ENCODE data around the gene SMARCAD1.
A peak's percentile ranks its signal among the peaks of the same experiment; 100 is the strongest.

The SMARCAD1 gene

GRCh38 chr4:94338681-94339351 is 131.2 kb downstream of the SMARCAD1 start:
- peak in 2 of 3 donors; percentile 66 to 81 for DNase-seq
- Histone ChIP-seq H3K27me3 (replicated peaks in 2 of 5; ENCODE audit: control insufficient read depth in 4 of 5, insufficient read depth in 5 of 5, low read length in 4 of 5) (no peaks in the 10 kb centered on the region), H3K27ac (ENCODE audit: insufficient read depth in 1 of 2, low read depth in 1 of 2, low read length in 2 of 2, poor library complexity in 1 of 2, severe bottlenecking in 2 of 2) (peak overlapping the region; percentile 11 to 44), H3K4me1 (ENCODE audit: control extremely low read depth in 1 of 4, control insufficient read depth in 4 of 4, insufficient read depth in 4 of 4, low read length in 3 of 4) (peaks cover 14 to 48% (median 30%) of the 10 kb centered on the region in 4 experiments), H3K4me3 (ENCODE audit: control insufficient read depth in 1 of 7, extremely low read depth in 1 of 7, insufficient read depth in 4 of 7, low read depth in 2 of 7, low read length in 6 of 7) (peak overlapping the region in 4 of 7 experiments; percentile 32 to 64 (median 34)), H3K36me3 (ENCODE audit: control insufficient read depth in 4 of 4, insufficient read depth in 4 of 4, low read length in 3 of 4) (no peaks in the 10 kb centered on the region), H3K9me3 (ENCODE audit: control extremely low read depth in 1 of 5, control insufficient read depth in 4 of 5, insufficient read depth in 2 of 5, low read depth in 1 of 5, low read length in 4 of 5) (no peaks in the 10 kb centered on the region)
- 25% methylated on average over 1 of the region's 4 CpGs for WGBS (ENCODE audit: insufficient coverage)
- CTCF ChIA-PET: interaction anchor here (0.9 to 2.1 kb wide), 3 partner anchors 14 to 33 kb away, joined by 4 to 5 read pairs (median 4); no protein-coding TSS in a partner anchor
- POLR2A ChIA-PET: no interaction called here

DNA sequence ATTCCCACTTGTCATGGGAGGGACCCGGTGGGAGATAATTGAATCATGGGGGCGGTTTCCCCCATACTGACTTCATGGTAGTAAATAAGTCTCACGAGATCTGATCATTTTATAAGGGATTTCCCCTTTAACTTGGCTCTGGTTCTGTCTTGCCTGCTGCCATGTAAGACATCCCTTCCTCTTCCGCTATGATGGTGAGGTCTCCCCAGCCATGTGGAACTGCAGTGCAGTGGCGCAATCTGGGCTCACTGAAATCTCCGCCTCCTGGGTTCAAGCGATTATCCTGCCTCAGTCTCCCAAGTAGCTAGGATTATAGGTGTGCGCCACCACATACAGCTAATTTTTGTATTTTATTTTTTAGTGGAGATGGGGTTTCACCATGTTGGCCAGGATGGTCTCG is 132.1 kb downstream of the SMARCAD1 start:
- Histone ChIP-seq H3K27me3 (replicated peaks in 2 of 5; ENCODE audit: control insufficient read depth in 4 of 5, insufficient read depth in 5 of 5, low read length in 4 of 5) (no peaks in the 10 kb centered on the region), H3K4me3 (ENCODE audit: control insufficient read depth in 1 of 7, extremely low read depth in 1 of 7, insufficient read depth in 4 of 7, low read depth in 2 of 7, low read length in 6 of 7) (peak overlapping the region in 2 of 7 experiments; percentile 25 to 64), H3K36me3 (ENCODE audit: control insufficient read depth in 4 of 4, insufficient read depth in 4 of 4, low read length in 3 of 4) (no peaks in the 10 kb centered on the region), H3K27ac (ENCODE audit: insufficient read depth in 1 of 2, low read depth in 1 of 2, low read length in 2 of 2, poor library complexity in 1 of 2, severe bottlenecking in 2 of 2) (peak overlapping the region in 1 of 2 experiments; percentile 44), H3K4me1 (ENCODE audit: control extremely low read depth in 1 of 4, control insufficient read depth in 4 of 4, insufficient read depth in 4 of 4, low read length in 3 of 4) (peaks cover 20 to 58% (median 34%) of the 10 kb centered on the region in 4 experiments), H3K9me3 (ENCODE audit: control extremely low read depth in 1 of 5, control insufficient read depth in 4 of 5, insufficient read depth in 2 of 5, low read depth in 1 of 5, low read length in 4 of 5) (no peaks in the 10 kb centered on the region)
- POLR2A ChIA-PET: no interaction called here
- CTCF ChIA-PET: interaction anchor here (0.8 to 2.1 kb wide), 4 partner anchors 15 to 63 kb away, joined by 3 to 5 read pairs (median 4); no protein-coding TSS in a partner anchor
- 64% methylated on average over 6 of the region's 9 CpGs for WGBS (ENCODE audit: insufficient coverage)
- peak in 2 of 3 donors; percentile 62 to 73 for DNase-seq
